Astrocyte (in vitro differentiated cells and primary cell): ENCODE results near the gene SLC9A3. TPM values are rescaled to one million over a fixed set of nuclear protein-coding genes. Genes with fewer than 3 reads are reported as not detected.

Source experiments
- DNase-seq: peaks from one replicate; pipeline ENCODE4 v3.0.0-alpha.2; 2010; ENCODE audit warnings: low read depth
- FAIRE-seq: peaks from 2 replicates; lab custom pipeline; 2011; peaks lifted over from hg19 to GRCh38; lab: Jason Lieb, UNC
- H2AFZ ChIP-seq: 2 replicates; pipeline ENCODE4 v1.6.0; 2012; ENCODE audit warnings: low read depth, low read length, inconsistent platforms
- H3K27ac ChIP-seq: 2 replicates; pipeline ENCODE4 v1.5.1; 2011; ENCODE audit warnings: low read depth, low read length, inconsistent platforms
- H3K27me3 ChIP-seq: 2 replicates; pipeline ENCODE4 v1.6.0; 2011; ENCODE audit warnings: low read length, inconsistent platforms; ENCODE audit not compliant: insufficient read depth
- H3K36me3 ChIP-seq: 2 replicates; pipeline ENCODE4 v1.5.1; 2011; ENCODE audit warnings: low read length, inconsistent platforms; ENCODE audit not compliant: insufficient read depth
- H3K4me1 ChIP-seq: 2 replicates; pipeline ENCODE4 v1.5.1; 2011; ENCODE audit warnings: low read length, inconsistent platforms; ENCODE audit not compliant: insufficient read depth
- H3K4me2 ChIP-seq: 2 replicates; pipeline ENCODE4 v1.6.0; 2012; ENCODE audit warnings: low read length, inconsistent platforms
- H3K4me3 ChIP-seq: 2 replicates; pipeline ENCODE4 v1.5.1; 2011; ENCODE audit warnings: low read depth, mild to moderate bottlenecking, low read length, inconsistent platforms; ENCODE audit not compliant: insufficient read depth
- H3K79me2 ChIP-seq: 2 replicates; pipeline ENCODE4 v1.6.0; 2012; ENCODE audit warnings: mild to moderate bottlenecking, low read length, inconsistent platforms; ENCODE audit not compliant: insufficient read depth
- H3K9ac ChIP-seq: 2 replicates; pipeline ENCODE4 v1.6.0; 2012; ENCODE audit warnings: mild to moderate bottlenecking, low read length, inconsistent platforms
- H3K9me3 ChIP-seq: 2 replicates; pipeline ENCODE4 v1.5.1; 2012; ENCODE audit warnings: low read depth, mild to moderate bottlenecking, low read length, inconsistent platforms; ENCODE audit not compliant: insufficient read depth
- H4K20me1 ChIP-seq: 2 replicates; pipeline ENCODE4 v1.6.0; 2012; ENCODE audit warnings: low read length, inconsistent platforms; ENCODE audit not compliant: insufficient read depth
- H3K27ac Mint-ChIP-seq: one replicate; pipeline ENCODE4 v1.8.0; 2021; ENCODE audit warnings: mild to moderate bottlenecking, mixed read lengths; ENCODE audit not compliant: unreplicated experiment
- H3K27me3 Mint-ChIP-seq: one replicate; pipeline ENCODE4 v1.8.0; 2021; ENCODE audit warnings: low read depth, mixed read lengths; ENCODE audit not compliant: unreplicated experiment
- H3K36me3 Mint-ChIP-seq: one replicate; pipeline ENCODE4 v1.8.0; 2021; ENCODE audit warnings: low read depth, mixed read lengths; ENCODE audit not compliant: unreplicated experiment
- H3K4me1 Mint-ChIP-seq: one replicate; pipeline ENCODE4 v1.8.0; 2021; ENCODE audit warnings: low read depth, mixed read lengths; ENCODE audit not compliant: unreplicated experiment
- H3K4me3 Mint-ChIP-seq: one replicate; pipeline ENCODE4 v1.8.0; 2021; ENCODE audit warnings: mild to moderate bottlenecking, moderate library complexity, mixed read lengths; ENCODE audit not compliant: unreplicated experiment
- H3K9me3 Mint-ChIP-seq: one replicate; pipeline ENCODE4 v1.8.0; 2021; ENCODE audit warnings: mild to moderate bottlenecking, mixed read lengths; ENCODE audit not compliant: unreplicated experiment
- EZH2 ChIP-seq: IDR thresholded peaks from 2 replicates; pipeline ENCODE4 v1.6.1; 2012; ENCODE audit warnings: mild to moderate bottlenecking, low read length, inconsistent platforms; ENCODE audit not compliant: insufficient read depth
- total RNA-seq: library from RNA; stranded (reverse); gene quantifications from 2 replicates; pipeline ENCODE4 v1.2.1, GENCODE V29; 2021
- TF ChIP-seq, protein P1 (sequence below): IDR thresholded peaks from 2 replicates; pipeline ENCODE4 v1.5.1; 2011; ENCODE audit warnings: low read depth, mild to moderate bottlenecking, inconsistent platforms, low read length, moderate library complexity; ENCODE audit not compliant: insufficient read depth

SLC9A3 gene
- total RNA-seq, 1 donor from 2014 or later, result 1.0 TPM

DNA sequence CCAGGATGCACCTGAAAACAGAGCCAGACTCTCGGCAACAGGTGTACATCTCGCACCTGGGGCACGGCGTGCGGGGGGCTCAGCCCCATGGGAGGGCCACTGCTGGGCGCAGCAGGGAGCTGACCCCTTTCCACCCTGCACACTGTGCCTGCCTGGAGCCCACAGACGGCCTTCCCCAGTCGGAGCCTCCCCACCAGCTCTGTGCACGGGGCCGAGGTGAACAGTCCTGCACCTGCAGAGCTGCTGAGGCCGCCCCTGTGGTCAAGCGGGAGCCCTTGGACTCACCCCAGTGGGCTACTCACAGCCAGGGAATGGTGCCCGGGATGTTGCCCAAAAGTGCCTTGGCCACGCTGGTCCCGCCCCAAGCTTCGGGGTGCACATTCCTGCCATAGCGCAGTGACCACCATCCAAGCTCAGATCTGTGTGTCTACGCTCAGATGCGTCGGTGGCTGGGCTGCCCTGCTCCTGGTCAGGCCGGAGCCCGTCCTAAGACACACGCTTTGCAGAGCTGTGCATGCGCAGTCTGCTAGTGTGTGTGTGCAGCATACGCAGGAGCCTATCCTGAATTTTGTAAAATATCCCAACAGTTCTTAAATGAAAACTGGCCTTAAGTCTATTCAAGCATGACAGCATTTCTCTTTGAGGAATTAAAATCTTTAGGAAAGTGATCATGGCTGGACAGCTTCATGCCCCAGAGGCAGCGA, 89.7 kb downstream of the SLC9A3 start:
- Histone ChIP-seq H3K27me3 (no peaks in the 10 kb centered on the region), H3K9me3 (no peaks in the 10 kb centered on the region), H3K9ac (no peak overlapping the region), H3K4me3 (no peak overlapping the region), H3K36me3 (no peaks in the 10 kb centered on the region), H3K4me2 (no peak overlapping the region), H3K27ac (no peak overlapping the region), H2AFZ (no peak overlapping the region), H4K20me1 (no peaks in the 10 kb centered on the region), H3K79me2 (no peaks in the 10 kb centered on the region), H3K4me1 (peaks cover 3% of the 10 kb centered on the region)
- H3K27ac Mint-ChIP-seq, result no peak overlapping the region
- no peaks in the 10 kb centered on the region for H3K9me3 Mint-ChIP-seq
- TF ChIP-seq, protein P1, sequence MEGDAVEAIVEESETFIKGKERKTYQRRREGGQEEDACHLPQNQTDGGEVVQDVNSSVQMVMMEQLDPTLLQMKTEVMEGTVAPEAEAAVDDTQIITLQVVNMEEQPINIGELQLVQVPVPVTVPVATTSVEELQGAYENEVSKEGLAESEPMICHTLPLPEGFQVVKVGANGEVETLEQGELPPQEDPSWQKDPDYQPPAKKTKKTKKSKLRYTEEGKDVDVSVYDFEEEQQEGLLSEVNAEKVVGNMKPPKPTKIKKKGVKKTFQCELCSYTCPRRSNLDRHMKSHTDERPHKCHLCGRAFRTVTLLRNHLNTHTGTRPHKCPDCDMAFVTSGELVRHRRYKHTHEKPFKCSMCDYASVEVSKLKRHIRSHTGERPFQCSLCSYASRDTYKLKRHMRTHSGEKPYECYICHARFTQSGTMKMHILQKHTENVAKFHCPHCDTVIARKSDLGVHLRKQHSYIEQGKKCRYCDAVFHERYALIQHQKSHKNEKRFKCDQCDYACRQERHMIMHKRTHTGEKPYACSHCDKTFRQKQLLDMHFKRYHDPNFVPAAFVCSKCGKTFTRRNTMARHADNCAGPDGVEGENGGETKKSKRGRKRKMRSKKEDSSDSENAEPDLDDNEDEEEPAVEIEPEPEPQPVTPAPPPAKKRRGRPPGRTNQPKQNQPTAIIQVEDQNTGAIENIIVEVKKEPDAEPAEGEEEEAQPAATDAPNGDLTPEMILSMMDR, result no peak
- TF ChIP-seq EZH2, result no peak
- DNase-seq, result no peak
- H3K36me3 Mint-ChIP-seq, result peaks cover 5% of the 10 kb centered on the region
- no peak for FAIRE-seq
- no peak overlapping the region for H3K4me3 Mint-ChIP-seq
- H3K27me3 Mint-ChIP-seq, result peaks cover 5% of the 10 kb centered on the region
- H3K4me1 Mint-ChIP-seq, result peaks cover 5% of the 10 kb centered on the region

DNA sequence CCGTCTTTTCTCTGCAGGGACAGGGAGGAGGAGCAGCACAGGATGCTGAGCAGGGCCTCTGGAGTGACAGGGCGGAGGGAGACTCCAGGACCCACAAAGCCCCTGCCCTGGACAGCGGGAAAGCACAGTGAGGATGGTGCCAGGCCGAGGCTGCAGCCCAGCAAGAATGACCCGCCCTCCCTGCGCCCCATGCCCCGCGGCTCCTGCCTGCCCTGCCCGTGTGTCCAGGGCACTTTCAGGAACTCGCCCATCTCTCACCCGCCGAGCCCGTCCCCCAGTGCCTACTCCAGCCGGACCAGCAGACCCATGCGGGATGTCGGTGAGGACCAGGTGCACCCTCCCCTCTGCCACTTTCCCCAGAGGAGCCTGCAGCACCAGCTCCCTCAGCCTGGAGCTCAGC, 90.4 kb downstream of the SLC9A3 start:
- Histone ChIP-seq H3K4me3 (no peak overlapping the region), H3K36me3 (no peaks in the 10 kb centered on the region), H3K4me1 (peaks cover 3% of the 10 kb centered on the region), H3K27me3 (no peaks in the 10 kb centered on the region), H4K20me1 (no peaks in the 10 kb centered on the region), H3K79me2 (no peaks in the 10 kb centered on the region), H2AFZ (no peak overlapping the region), H3K9me3 (no peaks in the 10 kb centered on the region), H3K4me2 (no peak overlapping the region), H3K27ac (no peak overlapping the region), H3K9ac (no peak overlapping the region)
- no peak overlapping the region for H3K27ac Mint-ChIP-seq
- no peak overlapping the region for H3K4me3 Mint-ChIP-seq
- DNase-seq (no peak), FAIRE-seq (no peak)
- peaks cover 5% of the 10 kb centered on the region for H3K27me3 Mint-ChIP-seq
- no peak for TF ChIP-seq EZH2
- TF ChIP-seq, protein P1, result no peak
- H3K9me3 Mint-ChIP-seq, result no peaks in the 10 kb centered on the region
- peaks cover 6% of the 10 kb centered on the region for H3K4me1 Mint-ChIP-seq
- H3K36me3 Mint-ChIP-seq, result peaks cover 8% of the 10 kb centered on the region
